ENCODE results near the gene IFT25. TPM values are rescaled to one million over a fixed set of nuclear protein-coding genes. Genes with fewer than 3 reads are reported as not detected.
"Not testable (repeated sequence)": the region's sequence is repeated elsewhere in the genome, so short reads cannot be mapped to it uniquely, and the experiment has no call there.

Gene IFT25
- 31.5 and 54.1 TPM in 2 replicates for total RNA-seq (2014; rRNA removed; shearing (Covaris generic); ENCODE audit: low replicate concordance)

DNA sequence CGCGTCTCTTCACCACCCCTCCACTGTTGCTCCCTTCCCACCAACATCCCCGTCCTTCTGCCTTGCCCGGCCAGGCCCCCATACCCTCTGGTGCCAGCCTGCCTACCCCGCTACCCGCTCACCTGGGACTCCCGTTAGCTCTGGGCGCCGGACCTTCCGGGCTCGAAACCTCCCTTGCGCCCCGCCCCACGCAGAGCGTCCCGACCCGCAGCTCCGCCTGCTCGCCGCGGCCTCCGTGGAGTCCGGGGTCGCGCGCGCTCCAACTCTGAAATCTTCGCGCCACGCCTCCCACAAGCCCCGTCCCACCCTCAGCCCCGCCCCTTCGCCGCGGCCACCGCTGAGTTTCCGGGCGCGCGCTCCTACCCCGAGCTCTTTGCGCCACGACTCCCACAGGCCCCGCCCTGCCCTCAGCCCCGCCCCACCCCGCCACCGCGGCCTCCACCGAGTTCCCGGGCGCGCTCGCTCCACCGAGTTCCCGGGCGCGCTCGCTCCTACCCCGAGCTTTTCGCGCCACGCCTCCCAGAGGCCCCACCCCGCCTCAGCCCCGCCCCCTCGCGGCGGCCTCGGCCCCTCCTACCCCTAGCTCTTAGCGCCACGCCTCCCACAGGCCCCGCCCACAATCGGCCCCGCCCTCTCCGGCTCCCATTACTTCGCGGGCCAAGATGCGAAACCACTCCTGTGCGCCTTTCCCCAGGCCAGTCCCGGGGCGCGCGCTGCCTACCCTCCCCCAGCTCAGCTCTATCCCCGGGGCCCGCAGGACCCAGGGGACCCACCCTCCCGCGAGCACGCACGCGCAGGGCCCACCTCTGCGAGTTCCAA, at the start of gene IFT25:
Gene IFT25 (minus strand): TSS at position 267 of the 819 bp plus-strand sequence. CDS start 5,617 bp downstream, outside the sequence.
- Histone ChIP-seq H3K4me3 (peak within 1 kb of the TSS; percentile 97), H3K27me3 (no peaks in the 10 kb centered on the region), H3K9me3 (no peaks in the 10 kb centered on the region), H3K36me3 (peaks cover 28% of the 10 kb centered on the region)
- DNase-seq = peak; percentile 94

- not testable (repeated sequence) for H3K4me3 ChIP-seq, H3K36me3 ChIP-seq, DNase-seq, H3K9me3 ChIP-seq, H3K27me3 ChIP-seq
These were observed 49.0 kb upstream of the IFT25 start for GRCh38 chr1:53994516-53994915.

DNA sequence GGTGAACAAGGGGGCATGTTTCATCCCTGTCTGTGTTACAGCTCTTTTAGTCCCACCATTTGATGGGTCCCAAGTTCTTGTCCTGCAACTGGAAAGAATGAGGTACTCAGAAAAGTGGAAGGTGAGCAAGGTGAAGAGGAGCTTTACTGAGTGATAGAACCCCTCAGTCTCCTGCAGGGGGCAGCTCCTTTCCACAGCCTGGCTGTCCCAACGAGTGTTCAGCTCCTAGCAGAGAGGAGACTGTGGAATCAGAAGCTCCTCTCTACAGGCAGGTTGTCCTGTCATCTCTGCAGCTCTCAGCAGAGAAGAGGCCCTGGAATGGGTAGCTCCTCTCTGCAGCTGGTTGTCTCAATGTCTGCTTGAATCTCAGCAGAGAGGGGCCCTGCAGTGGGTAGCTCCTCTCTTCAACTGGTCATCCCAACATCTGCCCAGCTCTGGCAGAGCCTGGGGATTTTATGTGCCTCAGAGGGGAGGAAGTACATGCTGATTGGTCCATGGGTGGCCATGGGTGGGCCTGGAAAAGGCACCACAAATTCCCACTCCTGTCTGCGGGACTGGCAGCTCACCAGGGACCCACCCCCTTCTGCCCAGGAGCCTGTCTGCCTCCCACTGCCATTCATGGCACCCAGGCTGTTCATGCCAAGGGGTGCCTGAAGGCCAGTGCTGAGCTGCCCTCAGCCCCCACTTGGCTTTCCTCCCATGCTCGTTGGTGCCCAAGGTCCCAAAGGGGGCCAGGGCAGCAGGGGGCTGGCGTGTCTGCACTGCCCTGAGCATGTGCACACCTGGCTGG, 46.8 kb upstream of the IFT25 start:
- DNase-seq = no peak
- Histone ChIP-seq H3K4me3 (no peak overlapping the region), H3K27me3 (no peaks in the 10 kb centered on the region), H3K9me3 (no peaks in the 10 kb centered on the region), H3K36me3 (no peaks in the 10 kb centered on the region)

GRCh38 chr1:53987880-53988279, 42.4 kb upstream of the IFT25 start:
- no peaks in the 10 kb centered on the region for H3K9me3 ChIP-seq
- H3K4me3 ChIP-seq = no peak overlapping the region
- no peak for DNase-seq
- no peaks in the 10 kb centered on the region for H3K36me3 ChIP-seq
- H3K27me3 ChIP-seq = no peaks in the 10 kb centered on the region

DNA sequence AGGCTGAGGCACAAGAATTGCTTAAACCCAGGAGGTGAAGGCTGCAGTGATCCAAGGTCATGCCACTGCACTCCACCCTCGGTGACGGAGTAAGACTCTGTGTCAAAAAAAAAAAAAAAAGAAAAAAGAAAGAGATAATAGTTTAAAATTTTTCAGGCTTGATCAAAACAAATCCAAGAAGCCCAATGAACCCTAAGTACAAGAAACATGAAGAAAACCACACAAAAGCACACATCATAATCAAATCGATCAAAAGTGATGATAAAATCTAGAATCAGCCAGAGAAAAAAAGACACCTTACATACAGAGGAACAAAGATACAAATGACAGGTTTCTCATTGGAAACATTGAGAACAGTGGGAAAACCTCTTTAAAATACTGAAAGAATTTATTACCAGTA, 41.0 kb upstream of the IFT25 start:
- Histone ChIP-seq H3K36me3 (no peaks in the 10 kb centered on the region), H3K27me3 (no peaks in the 10 kb centered on the region), H3K9me3 (no peaks in the 10 kb centered on the region), H3K4me3 (no peak overlapping the region)
- DNase-seq = no peak

DNA sequence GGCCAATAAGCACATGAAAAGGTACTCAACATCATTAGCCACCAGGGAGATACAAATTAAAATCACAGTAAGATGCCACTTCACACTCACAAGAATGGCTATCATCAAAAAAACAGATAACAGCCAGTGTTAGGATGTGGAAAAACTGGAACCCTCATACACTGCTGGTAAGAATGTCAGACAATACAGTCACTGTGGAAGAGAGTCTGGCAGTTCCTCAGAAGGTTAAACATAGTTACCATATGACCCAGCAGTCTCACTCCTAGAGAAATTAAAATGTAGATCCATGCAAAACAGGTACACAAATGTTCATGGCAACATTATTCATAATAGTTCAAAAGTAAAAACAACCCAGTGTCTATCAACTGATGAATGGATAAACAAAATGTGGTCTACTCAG, 39.2 kb upstream of the IFT25 start:
- no peaks in the 10 kb centered on the region for H3K36me3 ChIP-seq
- no peaks in the 10 kb centered on the region for H3K9me3 ChIP-seq
- no peaks in the 10 kb centered on the region for H3K27me3 ChIP-seq
- no peak overlapping the region for H3K4me3 ChIP-seq
- no peak for DNase-seq

GRCh38 chr1:53982763-53983104, 37.2 kb upstream of the IFT25 start:
- Histone ChIP-seq H3K36me3 (no peaks in the 10 kb centered on the region), H3K9me3 (no peaks in the 10 kb centered on the region), H3K4me3 (no peak overlapping the region), H3K27me3 (no peaks in the 10 kb centered on the region)
- no peak for DNase-seq

GRCh38 chr1:53982034-53982762, 36.7 kb upstream of the IFT25 start:
- DNase-seq = peak; percentile 26
- H3K27me3 ChIP-seq = no peaks in the 10 kb centered on the region
- H3K4me3 ChIP-seq = no peak overlapping the region
- no peaks in the 10 kb centered on the region for H3K36me3 ChIP-seq
- H3K9me3 ChIP-seq = no peaks in the 10 kb centered on the region

GRCh38 chr1:53981220-53981619, 35.7 kb upstream of the IFT25 start:
- no peak overlapping the region for H3K4me3 ChIP-seq
- H3K9me3 ChIP-seq = no peaks in the 10 kb centered on the region
- no peaks in the 10 kb centered on the region for H3K27me3 ChIP-seq
- DNase-seq = no peak
- no peaks in the 10 kb centered on the region for H3K36me3 ChIP-seq

- DNase-seq = no peak
- Histone ChIP-seq H3K4me3 (no peak overlapping the region), H3K36me3 (no peaks in the 10 kb centered on the region), H3K27me3 (no peaks in the 10 kb centered on the region), H3K9me3 (no peaks in the 10 kb centered on the region)
These were observed 34.4 kb upstream of the IFT25 start for GRCh38 chr1:53979712-53980450.

DNA sequence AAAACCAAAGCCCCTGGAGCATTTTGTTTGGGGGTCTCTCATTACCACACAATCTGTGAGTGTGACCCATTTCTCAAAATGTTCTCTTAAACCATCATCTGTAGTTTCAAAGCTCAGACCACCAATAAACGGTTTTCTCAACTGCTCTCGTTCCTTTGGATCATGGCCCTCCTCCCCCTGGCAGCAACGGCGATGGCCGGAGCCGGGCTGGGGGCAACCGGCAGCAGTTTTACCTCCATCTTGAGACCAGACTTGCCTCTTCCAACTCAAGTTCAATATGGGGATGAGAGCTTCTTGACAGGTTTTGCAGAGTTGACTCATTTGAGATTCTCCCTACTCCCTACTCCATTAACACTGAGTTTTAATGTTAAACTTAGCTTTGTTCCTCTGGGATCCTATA, 30.4 kb upstream of the IFT25 start:
- H3K4me3 ChIP-seq = no peak overlapping the region
- H3K9me3 ChIP-seq = no peaks in the 10 kb centered on the region
- no peak for DNase-seq
- no peaks in the 10 kb centered on the region for H3K27me3 ChIP-seq
- peaks cover 10% of the 10 kb centered on the region for H3K36me3 ChIP-seq

- Histone ChIP-seq H3K4me3 (no peak overlapping the region), H3K27me3 (no peaks in the 10 kb centered on the region), H3K9me3 (no peaks in the 10 kb centered on the region), H3K36me3 (peaks cover 38% of the 10 kb centered on the region)
- no peak for DNase-seq
These were observed 26.2 kb upstream of the IFT25 start for GRCh38 chr1:53971718-53972117.

DNA sequence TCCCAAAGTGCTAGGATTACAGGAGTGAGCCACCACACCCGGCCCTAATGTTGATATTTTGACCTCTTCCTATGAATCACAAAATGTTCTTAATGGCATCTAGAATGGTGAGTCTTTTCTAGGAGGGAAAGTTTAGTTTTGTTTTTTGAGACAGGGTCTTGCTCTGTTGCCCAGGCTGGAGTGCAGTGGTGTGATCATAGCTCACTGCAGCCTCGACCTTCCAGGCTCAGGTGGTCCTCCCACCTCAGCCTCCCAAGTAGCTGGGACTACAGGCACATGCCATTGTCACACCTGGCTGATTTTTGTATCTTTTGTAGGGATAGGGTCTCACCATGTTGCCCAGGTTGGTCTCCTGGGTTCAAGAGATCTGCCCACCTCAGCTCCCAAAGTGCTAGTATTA, 23.8 kb upstream of the IFT25 start:
- H3K27me3 ChIP-seq, DNase-seq, H3K9me3 ChIP-seq, H3K4me3 ChIP-seq: not testable (repeated sequence)
- peaks cover 52% of the 10 kb centered on the region for H3K36me3 ChIP-seq

DNA sequence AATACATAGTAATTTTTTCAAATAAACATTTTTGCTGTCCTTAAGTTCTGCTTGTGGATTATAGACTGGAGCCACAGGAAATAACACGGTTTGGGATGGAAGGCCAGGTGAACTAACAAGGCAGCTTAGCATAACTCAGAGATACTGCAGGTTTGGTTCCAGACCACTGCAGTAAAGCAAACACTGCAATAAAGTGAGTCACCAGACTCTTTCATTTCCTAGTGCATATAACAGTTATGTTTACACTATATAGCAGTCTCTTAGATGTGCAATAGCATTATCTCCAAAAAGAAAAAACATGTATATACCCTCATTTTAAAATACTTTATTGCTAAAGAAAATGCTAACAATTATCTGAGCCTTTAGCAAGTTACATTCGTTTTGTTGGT, 22.6 kb upstream of the IFT25 start:
- no peak overlapping the region for H3K4me3 ChIP-seq
- no peak for DNase-seq
- H3K9me3 ChIP-seq = no peaks in the 10 kb centered on the region
- peaks cover 54% of the 10 kb centered on the region for H3K36me3 ChIP-seq
- H3K27me3 ChIP-seq = no peaks in the 10 kb centered on the region

GRCh38 chr1:53967409-53968124, 22.1 kb upstream of the IFT25 start:
- Histone ChIP-seq H3K36me3 (peaks cover 51% of the 10 kb centered on the region), H3K9me3 (no peaks in the 10 kb centered on the region), H3K4me3 (no peak overlapping the region), H3K27me3 (no peaks in the 10 kb centered on the region)
- no peak for DNase-seq

- no peak overlapping the region for H3K4me3 ChIP-seq
- peaks cover 57% of the 10 kb centered on the region for H3K36me3 ChIP-seq
- no peak for DNase-seq
- H3K27me3 ChIP-seq = no peaks in the 10 kb centered on the region
- no peaks in the 10 kb centered on the region for H3K9me3 ChIP-seq
These were observed 21.3 kb upstream of the IFT25 start for GRCh38 chr1:53966794-53967193.
